A549 (cell line): Measurements from ENCODE around the gene MAPK1. TPM values are rescaled to one million over a fixed set of nuclear protein-coding genes. Genes with fewer than 3 reads are reported as not detected.

Source experiments
- ATAC-seq, 2 experiments: fragments of 200-7000 bp in 1 of 2; fragments of >200 bp in 1 of 2; cut with Nextera tagmentation in 1 of 2; cut with Tn5 transposase in 1 of 2; 3 replicates each; pipeline versions ENCODE4 v1.8.0 to v1.9.1; 2018 to 2020; ENCODE audit warnings: mild to moderate bottlenecking in 1 of 2, moderate library complexity in 1 of 2
- CTCF ChIA-PET: fragments of 300-600 bp; sonication (Branson Sonifier 250); formaldehyde crosslinking; extraction: SDS; loops from one replicate; lab custom pipeline; 2021; ENCODE audit warnings: antibody characterized with exemption, inconsistent platforms; lab: Yijun Ruan, JAX
- POLR2A ChIA-PET: fragments of 350-600 bp; formaldehyde crosslinking; extraction: SDS; loops from one replicate; lab custom pipeline; 2021; ENCODE audit warnings: antibody characterized with exemption, inconsistent platforms; lab: Yijun Ruan, JAX
- DNase-seq, 2 experiments: peaks; one replicate each; pipeline versions ENCODE4 v3.0.0 to v3.0.0-alpha.2; 2011 to 2016; ENCODE audit warnings: low read depth in 1 of 2, low spot score in 1 of 2
- FAIRE-seq: peaks from 2 replicates; lab custom pipeline; 2011; peaks lifted over from hg19 to GRCh38; lab: Jason Lieb, UNC
- H3K27ac ChIP-seq, 2 experiments: fragments of >200 bp; sonication (Bioruptor Twin); formaldehyde crosslinking; 3 replicates each; pipeline ENCODE4 v1.5.1; 2016 to 2017
- H3K4me1 ChIP-seq: fragments of >200 bp; sonication (Bioruptor Twin); formaldehyde crosslinking; 3 replicates; pipeline ENCODE4 v1.6.1; 2016
- H3K4me2 ChIP-seq: fragments of >200 bp; sonication (Bioruptor Twin); formaldehyde crosslinking; 3 replicates; pipeline ENCODE4 v1.6.1; 2016
- H3K4me3 ChIP-seq: fragments of >200 bp; sonication (Bioruptor Twin); formaldehyde crosslinking; 3 replicates; pipeline ENCODE4 v1.5.1; 2016
- H3K9me3 ChIP-seq: fragments of >200 bp; sonication (Bioruptor Twin); formaldehyde crosslinking; 3 replicates; pipeline ENCODE4 v1.6.1; 2016
- CTCF ChIP-seq: fragments of >200 bp; sonication (Bioruptor Twin); formaldehyde crosslinking; IDR thresholded peaks from 3 replicates; pipeline ENCODE4 v1.5.1; 2016
- EHF ChIP-seq: fragments of 250-450 bp; sonication (Bioruptor Pico); IDR thresholded peaks from 2 replicates; pipeline ENCODE4 v1.5.0; 2020; ENCODE audit warnings: mild to moderate bottlenecking
- EHMT2 ChIP-seq: fragments of 200-600 bp; sonication (generic); IDR thresholded peaks from 2 replicates; pipeline ENCODE4 v1.6.1; 2016; ENCODE audit warnings: antibody characterized with exemption, low read depth, mild to moderate bottlenecking, moderate library complexity
- ELK1 ChIP-seq: fragments of 150-350 bp; IDR thresholded peaks from 2 replicates; pipeline ENCODE4 v1.6.1; 2014; ENCODE audit warnings: low read depth, mild to moderate bottlenecking, low read length
- FOSB ChIP-seq: fragments of 250-450 bp; sonication (Bioruptor Pico); IDR thresholded peaks from 2 replicates; pipeline ENCODE4 v1.5.0; 2020; ENCODE audit warnings: mild to moderate bottlenecking, moderate library complexity
- FOSL2 ChIP-seq, 2 experiments: fragments of 450-650 bp in 1 of 2; fragments of >200 bp in 1 of 2; sonication (Bioruptor Twin) in 1 of 2; formaldehyde crosslinking; IDR thresholded peaks; 2 replicates each; pipeline versions ENCODE4 v1.5.0 to v1.6.1; 2016 to 2020; ENCODE audit warnings: mild to moderate bottlenecking in 1 of 2, moderate library complexity in 1 of 2
- GATA3 ChIP-seq: IDR thresholded peaks from 2 replicates; pipeline ENCODE4 v1.6.1; 2012; ENCODE audit warnings: borderline replicate concordance
- HES2 ChIP-seq: fragments of >200 bp; sonication (Bioruptor Twin); formaldehyde crosslinking; IDR thresholded peaks from 2 replicates; pipeline ENCODE4 v1.6.1; 2016
- HOXA7 ChIP-seq: fragments of 250-450 bp; sonication (Bioruptor Pico); IDR thresholded peaks from 2 replicates; pipeline ENCODE4 v1.5.0; 2020; ENCODE audit warnings: mild to moderate bottlenecking, moderate library complexity
- HOXB13 ChIP-seq: fragments of 250-450 bp; sonication (Bioruptor Pico); IDR thresholded peaks from 2 replicates; pipeline ENCODE4 v1.5.0; 2020; ENCODE audit warnings: low read depth, mild to moderate bottlenecking, moderate library complexity
- JUNB ChIP-seq: fragments of >200 bp; sonication (Bioruptor Twin); formaldehyde crosslinking; IDR thresholded peaks from 2 replicates; pipeline ENCODE4 v1.6.1; 2016
- KDM5A ChIP-seq: fragments of 200-600 bp; sonication (generic); IDR thresholded peaks from 2 replicates; pipeline ENCODE4 v1.6.1; 2016; ENCODE audit warnings: antibody characterized with exemption, mild to moderate bottlenecking
- MAX ChIP-seq: IDR thresholded peaks from 2 replicates; pipeline ENCODE4 v1.6.1; 2012
- NFE2L2 ChIP-seq: fragments of 150-350 bp; conservative IDR thresholded peaks from 2 replicates; pipeline ENCODE4 v1.6.1; 2014; ENCODE audit warnings: low read length
- NR3C1 ChIP-seq: fragments of >200 bp; sonication (Bioruptor Twin); formaldehyde crosslinking; IDR thresholded peaks from 3 replicates; pipeline ENCODE4 v1.6.1; 2017
- PHF8 ChIP-seq: fragments of 200-600 bp; sonication (generic); IDR thresholded peaks from 2 replicates; pipeline ENCODE4 v1.6.1; 2016; ENCODE audit warnings: low read depth, mild to moderate bottlenecking, antibody characterized with exemption, moderate library complexity, borderline replicate concordance
- POLR2AphosphoS2 ChIP-seq: conservative IDR thresholded peaks from 2 replicates; pipeline ENCODE4 v1.6.1; 2012; ENCODE audit warnings: low read length, improper control_type of control experiment, inconsistent platforms
- RNF2 ChIP-seq: fragments of 200-600 bp; sonication (generic); IDR thresholded peaks from 2 replicates; pipeline ENCODE4 v1.6.1; 2016; ENCODE audit warnings: low read depth, mild to moderate bottlenecking, antibody characterized with exemption, moderate library complexity, borderline replicate concordance
- SMC3 ChIP-seq: fragments of >200 bp; sonication (Bioruptor Twin); formaldehyde crosslinking; IDR thresholded peaks from 3 replicates; pipeline ENCODE4 v1.6.1; 2018; ENCODE audit warnings: inconsistent platforms
- ZFP36 ChIP-seq: fragments of 450-650 bp; IDR thresholded peaks from 2 replicates; pipeline ENCODE4 v1.6.1; 2014; ENCODE audit warnings: borderline replicate concordance; ENCODE audit not compliant: partially characterized antibody
- ZNF302 ChIP-seq: fragments of 250-450 bp; sonication (Bioruptor Pico); IDR thresholded peaks from 2 replicates; pipeline ENCODE4 v1.9.0; 2021; ENCODE audit warnings: inconsistent platforms, mild to moderate bottlenecking, moderate library complexity
- ZSCAN20 ChIP-seq: fragments of 250-450 bp; sonication (Bioruptor Pico); IDR thresholded peaks from 2 replicates; pipeline ENCODE4 v1.8.0; 2022; ENCODE audit warnings: mild to moderate bottlenecking, moderate library complexity
- WGBS: methylation state at CpG from one replicate; pipeline ENCODE4 v1.1.6; 2017; ENCODE audit errors: missing lambda C conversion rate; 5-methylcytosine and 5-hydroxymethylcytosine counted together
- polyA plus RNA-seq, 4 experiments: library from polyadenylated mRNA; depleted of rRNA in 3 of 4; stranded (reverse); fragments of >200 nt; fragmentation: RNase III in 1 of 4; extraction: RNeasy Plus Mini Kit Qiagen cat#74134 plus additional on column Dnase treatment in 1 of 4; gene quantifications; 2 replicates in 3 of 4; 3 replicates in 1 of 4; pipeline ENCODE4 v1.2.3, GENCODE V29; 2011 to 2017
- TF ChIP-seq, protein P1 (sequence below): IDR thresholded peaks from 2 replicates; pipeline ENCODE4 v1.6.1; 2012

MAPK1 gene
- polyA plus RNA-seq, 2 of the 4 experiments (the other 2 are of a cell fraction): 28.8 to 85.5 TPM

GRCh38 chr22:21800552-21801303 lies 66.7 kb downstream of the MAPK1 start:
- H3K27ac ChIP-seq: no peak overlapping the region
- H3K9me3 ChIP-seq: no peaks in the 10 kb centered on the region
- ATAC-seq (no peak), DNase-seq (no peak), FAIRE-seq (no peak)
- TF ChIP-seq JUNB (no peak), ZFP36 (no peak), PHF8 (no peak), EHF (no peak), GATA3 (no peak), NFE2L2 (no peak), CTCF (no peak), KDM5A (no peak), RNF2 (no peak), HES2 (no peak), MAX (no peak), NR3C1 (no peak), FOSB (CRISPR knock-in tag) (no peak), ZNF302 (CRISPR knock-in tag) (no peak), FOSL2 (IDR thresholded peaks at IDR 0.05) (no peak), FOSL2 (CRISPR knock-in tag; IDR thresholded peaks at IDR 0.05) (no peak)
- TF ChIP-seq, protein P1, sequence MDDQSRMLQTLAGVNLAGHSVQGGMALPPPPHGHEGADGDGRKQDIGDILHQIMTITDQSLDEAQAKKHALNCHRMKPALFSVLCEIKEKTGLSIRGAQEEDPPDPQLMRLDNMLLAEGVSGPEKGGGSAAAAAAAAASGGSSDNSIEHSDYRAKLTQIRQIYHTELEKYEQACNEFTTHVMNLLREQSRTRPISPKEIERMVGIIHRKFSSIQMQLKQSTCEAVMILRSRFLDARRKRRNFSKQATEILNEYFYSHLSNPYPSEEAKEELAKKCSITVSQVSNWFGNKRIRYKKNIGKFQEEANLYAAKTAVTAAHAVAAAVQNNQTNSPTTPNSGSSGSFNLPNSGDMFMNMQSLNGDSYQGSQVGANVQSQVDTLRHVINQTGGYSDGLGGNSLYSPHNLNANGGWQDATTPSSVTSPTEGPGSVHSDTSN: no peak
- ChIA-PET POLR2A (no interaction called here), CTCF (no interaction called here)
- H3K4me2 ChIP-seq: no peak overlapping the region
- no peaks in the 10 kb centered on the region for H3K4me1 ChIP-seq
- no peak overlapping the region for H3K4me3 ChIP-seq
- WGBS: 98% methylated on average over 9 of the region's 9 CpGs

GRCh38 chr22:21797444-21798221 lies 69.8 kb downstream of the MAPK1 start:
- ChIA-PET CTCF (interaction anchor here (0.6 kb wide), 1 partner anchor 45 kb away, joined by 3 read pairs; no protein-coding TSS in a partner anchor), POLR2A (no interaction called here)
- DNase-seq: no peak
- Histone ChIP-seq H3K4me3 (no peak overlapping the region), H3K27ac (no peak overlapping the region), H3K4me1 (no peaks in the 10 kb centered on the region), H3K4me2 (no peak overlapping the region), H3K9me3 (no peaks in the 10 kb centered on the region)
- no peak for FAIRE-seq
- TF ChIP-seq SMC3 (no peak), HOXB13 (CRISPR knock-in tag) (no peak), HOXA7 (CRISPR knock-in tag) (no peak), EHMT2 (no peak), ZSCAN20 (no peak), KDM5A (no peak), ELK1 (no peak), POLR2AphosphoS2 (no peak)
- TF ChIP-seq, protein P1: no peak
- no peak for ATAC-seq
- WGBS: 91% methylated on average over 5 of the region's 5 CpGs
